Nephron (organoid): Measurements from ENCODE around the gene FNTB.
A peak's percentile ranks its signal among the peaks of the same experiment; 100 is the strongest.

Source experiments
- H3K27ac Mint-ChIP-seq, 3 experiments: 2 replicates each; pipeline ENCODE4 v1.8.0; 2020; ENCODE audit warnings: mixed read lengths in 3 of 3, mild to moderate bottlenecking in 2 of 3, moderate library complexity in 1 of 3
- H3K27me3 Mint-ChIP-seq: 2 replicates; pipeline ENCODE4 v1.8.0; 2021; ENCODE audit warnings: low read depth, mild to moderate bottlenecking, moderate library complexity, mixed read lengths
- H3K36me3 Mint-ChIP-seq: 2 replicates; pipeline ENCODE4 v1.8.0; 2020; ENCODE audit warnings: low read depth, mixed read lengths
- H3K4me1 Mint-ChIP-seq: 2 replicates; pipeline ENCODE4 v1.8.0; 2020; ENCODE audit warnings: mixed read lengths
- H3K4me3 Mint-ChIP-seq, 3 experiments: 2 replicates each; pipeline ENCODE4 v1.8.0; 2020; ENCODE audit warnings: mild to moderate bottlenecking in 3 of 3, mixed read lengths in 3 of 3, moderate library complexity in 2 of 3
- H3K9me3 Mint-ChIP-seq: 2 replicates; pipeline ENCODE4 v1.8.0; 2020; ENCODE audit warnings: mixed read lengths
- TF ChIP-seq, protein P1 (sequence below), 3 experiments: fragments of 200-600 bp; sonication (generic); IDR thresholded peaks; one replicate each; pipeline ENCODE4 v1.5.0; 2021; ENCODE audit warnings: antibody characterized with exemption in 3 of 3; ENCODE audit not compliant: unreplicated experiment in 3 of 3

Gene FNTB

GRCh38 chr14:65015391-65015790 is 28.7 kb downstream of the FNTB start:
- TF ChIP-seq, protein P1, sequence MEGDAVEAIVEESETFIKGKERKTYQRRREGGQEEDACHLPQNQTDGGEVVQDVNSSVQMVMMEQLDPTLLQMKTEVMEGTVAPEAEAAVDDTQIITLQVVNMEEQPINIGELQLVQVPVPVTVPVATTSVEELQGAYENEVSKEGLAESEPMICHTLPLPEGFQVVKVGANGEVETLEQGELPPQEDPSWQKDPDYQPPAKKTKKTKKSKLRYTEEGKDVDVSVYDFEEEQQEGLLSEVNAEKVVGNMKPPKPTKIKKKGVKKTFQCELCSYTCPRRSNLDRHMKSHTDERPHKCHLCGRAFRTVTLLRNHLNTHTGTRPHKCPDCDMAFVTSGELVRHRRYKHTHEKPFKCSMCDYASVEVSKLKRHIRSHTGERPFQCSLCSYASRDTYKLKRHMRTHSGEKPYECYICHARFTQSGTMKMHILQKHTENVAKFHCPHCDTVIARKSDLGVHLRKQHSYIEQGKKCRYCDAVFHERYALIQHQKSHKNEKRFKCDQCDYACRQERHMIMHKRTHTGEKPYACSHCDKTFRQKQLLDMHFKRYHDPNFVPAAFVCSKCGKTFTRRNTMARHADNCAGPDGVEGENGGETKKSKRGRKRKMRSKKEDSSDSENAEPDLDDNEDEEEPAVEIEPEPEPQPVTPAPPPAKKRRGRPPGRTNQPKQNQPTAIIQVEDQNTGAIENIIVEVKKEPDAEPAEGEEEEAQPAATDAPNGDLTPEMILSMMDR (IDR thresholded peaks at IDR 0.05; ENCODE audit: unreplicated experiment in 3 of 3), result no peak
- Mint-ChIP-seq H3K27me3 (no peaks in the 10 kb centered on the region), H3K27ac (no peak overlapping the region), H3K4me1 (peaks cover 10% of the 10 kb centered on the region), H3K4me3 (no peak overlapping the region), H3K9me3 (no peaks in the 10 kb centered on the region), H3K36me3 (peaks cover 37% of the 10 kb centered on the region)

DNA sequence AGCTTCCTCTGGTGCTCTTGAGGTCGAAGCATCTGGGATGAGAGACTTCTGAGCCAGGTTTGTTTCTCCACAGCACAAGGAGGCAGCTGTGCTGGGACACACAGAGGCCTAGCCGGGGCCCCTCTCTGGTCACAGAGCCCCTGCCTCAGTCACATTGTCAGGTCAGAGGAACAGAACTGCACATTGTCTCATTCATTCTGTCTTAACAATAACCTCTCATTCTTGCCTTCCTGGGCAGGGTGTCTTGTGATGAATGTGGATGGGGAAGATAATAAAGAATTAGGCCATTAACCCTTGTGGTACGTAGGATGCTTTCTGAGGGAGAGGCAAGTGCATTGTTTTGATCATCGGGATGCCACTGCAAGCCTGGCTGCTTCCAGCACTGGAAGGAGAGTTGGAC is 29.8 kb downstream of the FNTB start:
- Mint-ChIP-seq H3K36me3 (peaks cover 34% of the 10 kb centered on the region), H3K9me3 (no peaks in the 10 kb centered on the region), H3K27ac (no peak overlapping the region), H3K4me1 (peaks cover 9% of the 10 kb centered on the region), H3K4me3 (no peak overlapping the region), H3K27me3 (no peaks in the 10 kb centered on the region)
- TF ChIP-seq, protein P1 (IDR thresholded peaks at IDR 0.05; ENCODE audit: unreplicated experiment in 3 of 3), result no peak

DNA sequence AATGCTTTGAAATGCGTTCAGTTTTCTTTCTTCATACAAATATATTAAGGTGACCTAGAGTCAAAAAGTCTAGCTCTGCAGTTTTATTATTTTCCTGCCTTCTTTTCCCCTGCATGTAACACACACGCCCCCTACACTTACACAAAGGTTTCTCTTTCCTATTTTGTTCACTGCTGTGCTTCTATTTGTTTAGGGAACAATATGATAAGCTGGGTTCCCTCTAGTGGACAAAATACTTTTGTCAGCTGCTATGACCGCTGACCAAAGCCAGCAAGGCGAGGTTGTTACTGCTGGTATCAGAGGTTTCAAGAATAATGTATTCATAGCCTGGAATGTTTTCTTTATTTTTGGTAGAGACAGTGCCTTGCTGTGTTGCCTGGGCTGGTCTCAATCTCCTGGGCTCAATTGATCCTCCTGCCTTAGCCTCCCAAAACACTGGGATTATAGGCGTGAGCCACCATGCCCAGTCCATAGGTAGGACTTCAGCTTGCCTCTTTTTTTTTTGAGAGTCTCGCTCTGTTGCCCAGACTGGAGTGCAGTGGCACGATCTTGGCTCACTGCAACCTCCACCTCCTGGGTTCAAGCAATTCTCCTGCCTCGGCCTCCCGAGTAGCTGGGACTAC is 33.4 kb downstream of the FNTB start:
- Mint-ChIP-seq H3K36me3 (peaks cover 26% of the 10 kb centered on the region), H3K27me3 (no peaks in the 10 kb centered on the region), H3K9me3 (no peaks in the 10 kb centered on the region), H3K27ac (peak overlapping the region in 2 of 3 experiments; percentile 2 to 12), H3K4me1 (peaks cover 6% of the 10 kb centered on the region), H3K4me3 (no peak overlapping the region)
- TF ChIP-seq, protein P1 (IDR thresholded peaks at IDR 0.05; ENCODE audit: unreplicated experiment in 3 of 3), result peak; percentile 67 to 75 (median 71)

GRCh38 chr14:65024957-65025356 is 38.3 kb downstream of the FNTB start:
- peaks cover 2% of the 10 kb centered on the region for H3K4me1 Mint-ChIP-seq
- TF ChIP-seq, protein P1 (IDR thresholded peaks at IDR 0.05; ENCODE audit: unreplicated experiment in 3 of 3), result no peak

GRCh38 chr14:65025818-65026217 is 39.1 kb downstream of the FNTB start:
- Mint-ChIP-seq H3K27ac (no peak overlapping the region), H3K4me1 (no peaks in the 10 kb centered on the region)

More at GRCh38 chr14:65024957-65025356, 38.3 kb downstream of the FNTB start:
- Mint-ChIP-seq H3K27me3 (no peaks in the 10 kb centered on the region), H3K9me3 (no peaks in the 10 kb centered on the region), H3K27ac (no peak overlapping the region), H3K4me3 (no peak overlapping the region), H3K36me3 (peaks cover 38% of the 10 kb centered on the region)

More at GRCh38 chr14:65025818-65026217, 39.1 kb downstream of the FNTB start:
- TF ChIP-seq, protein P1 (IDR thresholded peaks at IDR 0.05; ENCODE audit: unreplicated experiment in 3 of 3), result no peak
- peaks cover 40% of the 10 kb centered on the region for H3K36me3 Mint-ChIP-seq
- no peak overlapping the region for H3K4me3 Mint-ChIP-seq
- H3K27me3 Mint-ChIP-seq, result no peaks in the 10 kb centered on the region
- H3K9me3 Mint-ChIP-seq, result no peaks in the 10 kb centered on the region
